GF-D8 (cell line): Measurements from ENCODE around the gene MACROD2.

ENCODE experiments used
- DNase-seq: peaks from one replicate; lab custom pipeline; 2025; lab: John Stamatoyannopoulos, UW

The MACROD2 gene

DNA sequence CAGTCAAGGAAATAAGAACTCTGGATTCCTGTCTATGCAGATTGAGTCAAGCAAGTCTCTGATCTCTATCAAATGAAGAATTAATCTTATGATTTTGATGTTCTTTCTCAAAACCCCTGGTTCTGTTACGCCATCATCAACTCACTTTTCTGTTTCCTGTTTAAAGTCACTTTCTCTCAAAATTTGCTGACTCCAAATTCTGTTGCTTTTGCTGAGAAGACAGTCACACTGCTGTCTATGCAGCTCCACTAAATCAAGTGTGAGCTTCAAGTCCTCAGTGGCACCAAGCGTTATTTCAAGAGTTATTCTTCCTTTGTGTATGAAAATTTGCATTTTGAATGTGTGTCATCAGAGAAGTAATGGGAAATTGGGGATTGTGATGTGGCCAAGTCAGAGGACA, 1914.7 kb downstream of the MACROD2 start:
- DNase-seq: no peak

DNA sequence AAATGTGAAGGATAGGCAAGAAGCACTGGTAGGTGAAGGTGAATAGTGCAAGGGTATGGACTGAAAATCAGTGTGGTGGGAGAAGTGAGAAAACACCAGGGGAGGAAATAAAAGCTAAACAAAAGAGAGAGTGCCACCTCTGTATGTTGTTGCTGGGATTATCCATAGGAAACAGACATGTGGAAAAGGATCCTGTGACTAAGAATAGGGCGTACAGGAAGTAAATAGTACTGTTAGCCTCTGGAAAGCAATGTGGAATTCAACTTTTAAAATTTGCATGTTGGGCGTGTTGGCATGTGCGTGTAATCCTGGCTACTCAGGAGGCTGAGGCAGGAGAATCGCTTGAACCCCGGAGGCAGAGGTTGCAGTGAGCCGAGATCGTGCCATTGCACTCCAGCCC, 1916.3 kb downstream of the MACROD2 start:
- DNase-seq: no peak

- DNase-seq: no peak
These were observed 1918.2 kb downstream of the MACROD2 start for GRCh38 chr20:15913391-15914025.

DNA sequence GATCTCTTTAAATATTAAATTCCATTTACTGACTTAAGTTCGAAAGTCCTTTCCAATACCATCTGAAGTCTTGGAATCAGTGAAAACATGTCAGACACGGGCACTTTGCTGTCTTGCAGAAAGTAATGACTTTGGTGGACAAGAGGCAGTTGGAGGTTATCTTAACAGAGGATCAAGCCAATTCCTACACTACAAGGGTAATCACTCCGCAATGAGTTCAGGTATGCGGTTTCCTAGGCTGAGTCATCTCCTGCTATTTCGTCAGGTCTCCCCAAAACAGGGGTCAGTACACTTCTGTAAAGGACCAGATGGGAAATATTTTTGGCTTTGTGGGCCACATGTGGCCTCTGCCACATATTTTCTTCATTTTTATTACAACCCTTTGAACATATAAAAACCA, 1921.3 kb downstream of the MACROD2 start:
- DNase-seq: no peak

- DNase-seq: no peak
These were observed 1922.0 kb downstream of the MACROD2 start for GRCh38 chr20:15917283-15917682.

DNA sequence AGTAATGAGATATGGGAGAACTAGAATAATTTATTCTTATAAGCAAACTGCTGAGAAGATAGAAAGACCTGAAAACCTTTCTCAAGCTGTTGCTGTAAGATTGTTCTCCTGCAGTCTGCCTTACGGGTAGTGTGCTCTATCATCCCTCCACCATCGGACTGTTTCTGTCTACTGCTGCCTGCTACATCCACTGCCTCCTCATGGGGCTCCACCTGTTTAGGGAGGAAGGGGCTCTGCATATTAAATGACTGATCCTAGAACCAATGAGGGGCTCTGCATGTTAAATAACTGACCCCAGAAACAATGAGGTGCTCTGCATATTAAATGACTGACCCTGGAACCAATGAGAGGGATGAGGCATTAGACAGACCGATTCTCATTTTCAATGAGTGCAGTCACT, 1923.3 kb downstream of the MACROD2 start:
- DNase-seq: no peak

DNA sequence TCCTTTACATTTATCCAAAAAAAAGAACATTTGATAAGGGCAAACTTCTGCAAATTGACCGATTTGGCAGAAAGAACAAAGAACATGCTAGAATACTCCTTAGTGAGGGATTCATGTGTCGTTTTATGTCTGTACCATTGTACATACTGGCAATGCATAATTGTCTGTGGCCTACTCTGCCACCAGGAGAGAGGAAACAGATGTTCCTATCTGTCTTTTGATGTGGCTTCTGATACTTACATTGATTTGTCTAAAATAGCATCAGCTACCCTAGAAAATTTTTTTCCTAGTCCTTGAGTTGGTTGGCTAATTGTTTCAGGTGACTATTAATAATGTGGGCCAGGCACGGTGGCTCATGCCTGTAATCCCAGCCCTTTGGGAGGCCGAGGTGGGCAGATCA, 1923.8 kb downstream of the MACROD2 start:
- DNase-seq: no peak

GRCh38 chr20:15921930-15922329, 1926.6 kb downstream of the MACROD2 start:
- no peak for DNase-seq

- no peak for DNase-seq
These were observed 1927.2 kb downstream of the MACROD2 start for GRCh38 chr20:15922556-15922955.

DNA sequence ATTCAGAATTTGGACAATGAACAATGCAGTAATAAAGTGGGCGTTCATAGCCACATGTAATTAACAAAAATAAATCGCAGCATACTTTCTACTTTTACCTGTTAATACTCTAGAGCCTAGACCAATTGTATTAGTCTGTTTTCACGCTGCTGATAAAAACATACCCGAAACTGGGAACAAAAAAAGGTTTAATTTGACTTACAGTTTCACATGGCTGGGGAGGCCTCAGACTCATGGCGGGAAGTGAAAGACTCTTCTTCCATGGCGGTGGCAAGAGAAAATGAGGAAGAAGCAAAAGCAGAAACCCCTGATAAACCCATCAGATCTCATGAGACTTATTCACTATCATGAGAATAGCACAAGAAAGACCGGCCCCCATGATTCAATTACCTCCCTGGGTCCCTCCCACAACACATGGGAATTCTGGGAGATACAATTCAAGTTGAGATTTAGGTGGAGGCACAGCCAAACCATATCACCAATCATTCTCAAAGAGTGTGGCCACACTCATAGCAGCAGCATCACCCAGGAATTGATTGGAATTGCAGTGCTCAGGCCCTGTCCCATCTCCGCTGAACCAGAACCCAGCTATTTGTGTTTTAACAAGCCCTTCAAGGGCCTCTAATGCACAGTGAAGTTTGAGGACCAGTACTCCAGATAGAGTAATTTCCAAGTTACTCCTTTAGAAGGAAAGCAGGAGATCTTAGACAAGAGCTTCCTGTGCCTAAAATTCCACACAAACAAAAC, 1927.9 kb downstream of the MACROD2 start:
- no peak for DNase-seq

DNA sequence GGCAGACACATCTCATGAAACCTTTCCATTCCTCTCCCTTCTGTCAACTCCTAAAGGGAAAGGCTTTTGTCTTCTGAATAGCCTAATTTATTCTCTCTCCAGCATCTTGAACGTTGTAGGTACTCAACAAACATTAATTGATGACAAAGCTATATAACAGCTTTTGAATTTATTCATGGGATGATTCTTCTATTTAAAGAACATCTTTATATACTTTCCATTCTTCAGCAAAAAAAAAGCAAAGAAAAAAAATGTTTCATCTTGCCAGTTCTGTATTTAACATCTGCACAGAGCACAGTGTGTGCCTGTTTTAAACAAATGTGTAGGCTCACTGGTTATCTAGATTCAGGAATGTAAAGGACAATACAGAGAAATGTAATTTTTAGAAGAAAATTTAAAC, 1929.2 kb downstream of the MACROD2 start:
- no peak for DNase-seq

DNA sequence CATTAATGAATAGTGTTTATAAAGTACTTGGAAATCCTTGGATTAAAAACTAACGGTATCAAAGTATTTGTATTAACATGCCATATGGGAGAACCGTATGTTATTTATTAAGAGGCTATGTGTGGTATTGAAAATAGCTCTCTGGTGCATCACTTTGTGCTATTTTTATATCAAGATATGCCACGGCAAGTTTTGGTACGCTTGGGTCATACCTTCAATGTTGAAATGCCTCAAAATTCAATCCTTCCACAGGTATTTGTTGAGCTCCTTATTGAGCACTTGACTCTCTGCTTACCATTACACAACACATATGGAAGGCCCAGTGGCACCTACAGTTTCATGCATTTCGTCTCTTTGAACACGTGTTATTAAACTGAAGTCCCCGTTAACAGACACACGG, 1930.1 kb downstream of the MACROD2 start:
- DNase-seq: no peak

- no peak for DNase-seq
These were observed 1932.8 kb downstream of the MACROD2 start for GRCh38 chr20:15927893-15928650.

DNA sequence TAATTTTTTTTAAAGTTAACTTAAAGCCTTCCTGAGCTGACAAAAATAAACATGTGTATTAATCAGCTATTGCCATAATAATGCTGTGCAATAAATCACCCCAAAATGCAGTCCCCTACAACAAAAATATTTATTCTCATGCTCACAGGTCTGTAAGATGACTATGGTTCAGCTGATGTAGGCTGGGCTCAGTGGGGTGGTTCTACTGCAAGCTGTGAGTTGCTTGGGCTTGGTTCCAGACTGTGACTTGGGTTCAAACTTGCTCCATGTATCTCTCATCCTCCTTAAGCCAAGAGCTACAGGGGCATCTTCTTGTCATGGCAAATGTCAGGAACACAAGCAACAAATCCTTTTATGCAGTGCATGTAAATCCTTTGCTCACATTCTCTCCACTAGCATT, 1933.6 kb downstream of the MACROD2 start:
- no peak for DNase-seq

GRCh38 chr20:15930311-15931305, 1935.3 kb downstream of the MACROD2 start:
- DNase-seq: no peak

GRCh38 chr20:15931897-15932296, 1936.6 kb downstream of the MACROD2 start:
- DNase-seq: no peak

- DNase-seq: no peak
These were observed 1941.9 kb downstream of the MACROD2 start for GRCh38 chr20:15937179-15937578.

DNA sequence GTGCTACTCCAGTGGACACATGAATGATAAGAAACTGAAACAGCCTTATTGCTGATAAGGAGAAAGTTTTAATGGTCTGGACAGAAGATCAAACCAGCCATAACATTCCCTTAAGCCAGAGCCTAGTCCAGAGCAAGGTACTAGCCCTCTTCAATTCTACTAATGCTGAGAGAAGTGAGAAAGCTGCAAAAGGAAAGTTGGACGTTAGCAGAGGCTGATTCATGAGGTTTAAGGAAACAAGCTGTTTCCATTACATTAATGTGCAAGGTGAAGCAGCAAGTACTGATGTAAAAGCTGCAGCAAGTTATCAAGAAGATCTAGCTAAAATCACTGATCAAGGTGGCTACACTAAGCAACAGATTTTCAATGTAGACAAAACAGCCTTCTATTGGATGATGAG, 1943.5 kb downstream of the MACROD2 start:
- DNase-seq: no peak

DNA sequence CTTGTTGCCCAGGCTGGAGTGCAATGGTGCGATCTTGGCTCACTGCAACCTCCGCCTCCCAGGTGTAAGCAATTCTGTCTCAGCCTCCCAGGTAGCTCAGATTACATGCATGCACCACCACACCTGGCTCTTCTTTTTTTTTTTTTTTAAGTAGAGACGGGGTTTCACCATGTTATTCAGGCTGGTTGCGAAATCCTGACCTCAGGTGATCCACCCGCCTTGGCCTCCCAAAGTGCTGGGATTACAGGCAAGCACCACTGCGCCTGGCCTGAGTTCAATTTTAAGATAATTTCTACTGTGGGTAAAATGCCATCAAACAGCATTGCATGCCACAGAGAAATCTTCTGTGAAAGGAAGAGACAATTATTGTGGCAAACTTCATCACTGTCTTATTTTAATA, 1944.8 kb downstream of the MACROD2 start:
- DNase-seq: no peak

- DNase-seq: no peak
These were observed 1946.8 kb downstream of the MACROD2 start for GRCh38 chr20:15942130-15942529.

GRCh38 chr20:15945289-15945688, 1950.0 kb downstream of the MACROD2 start:
- DNase-seq: no peak

DNA sequence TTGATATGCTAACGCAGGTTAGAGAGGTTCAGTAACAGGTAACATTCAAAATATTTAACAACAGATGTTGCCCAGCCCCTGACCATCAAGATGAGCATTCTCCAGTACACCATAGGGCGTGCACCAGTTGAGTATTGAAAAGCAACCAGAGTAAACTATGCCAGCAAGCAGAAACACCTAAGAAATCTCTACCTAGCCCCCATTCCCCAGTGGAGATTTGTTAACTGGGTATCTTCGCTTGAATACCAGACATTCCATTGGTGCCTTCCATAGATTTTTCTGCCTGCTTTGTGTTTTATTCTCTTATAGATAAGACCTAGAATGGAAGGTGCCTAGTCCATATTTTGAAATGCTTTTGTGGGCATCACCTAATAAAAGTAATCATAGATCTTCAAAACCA, 1954.1 kb downstream of the MACROD2 start:
- DNase-seq: no peak
